Smooth muscle cell (in vitro differentiated cells): Measurements from ENCODE around the gene MKX. TPM values are rescaled to one million over a fixed set of nuclear protein-coding genes. Genes with fewer than 3 reads are reported as not detected.

Source experiments
- DNase-seq: peaks from one replicate; lab custom pipeline; 2025; ENCODE audit not compliant: unreplicated experiment; lab: John Stamatoyannopoulos, UW
- H2AFZ ChIP-seq: fragments of 200-600 bp; sonication (generic); 2 replicates; pipeline ENCODE4 v1.6.0; 2016; ENCODE audit warnings: antibody characterized with exemption, low read depth, mild to moderate bottlenecking
- H3F3A ChIP-seq: fragments of 200-600 bp; sonication (generic); 2 replicates; pipeline ENCODE4 v1.6.0; 2017; ENCODE audit warnings: antibody characterized with exemption, low read depth
- H3K27ac ChIP-seq: fragments of 200-600 bp; sonication (generic); 2 replicates; pipeline ENCODE4 v1.5.1; 2016; ENCODE audit warnings: low read depth, mild to moderate bottlenecking
- H3K27me3 ChIP-seq: fragments of 200-600 bp; sonication (generic); 2 replicates; pipeline ENCODE4 v1.6.1; 2016; ENCODE audit warnings: low read depth, mild to moderate bottlenecking
- H3K36me3 ChIP-seq: fragments of 200-600 bp; sonication (generic); 2 replicates; pipeline ENCODE4 v1.5.1; 2016; ENCODE audit warnings: low read depth
- H3K4me1 ChIP-seq: fragments of 200-600 bp; sonication (generic); 2 replicates; pipeline ENCODE4 v1.5.1; 2016; ENCODE audit warnings: low read depth
- H3K4me2 ChIP-seq: fragments of 200-600 bp; sonication (generic); 2 replicates; pipeline ENCODE4 v1.6.0; 2016; ENCODE audit warnings: mild to moderate bottlenecking
- H3K4me3 ChIP-seq: fragments of 200-600 bp; sonication (generic); 2 replicates; pipeline ENCODE4 v1.5.1; 2016; ENCODE audit warnings: mild to moderate bottlenecking
- H3K79me2 ChIP-seq: fragments of 200-600 bp; sonication (generic); 2 replicates; pipeline ENCODE4 v1.6.0; 2016; ENCODE audit warnings: low read depth, mild to moderate bottlenecking
- H3K9ac ChIP-seq: fragments of 200-600 bp; sonication (generic); 2 replicates; pipeline ENCODE4 v1.6.0; 2016; ENCODE audit warnings: low read depth
- H3K9me3 ChIP-seq: fragments of 200-600 bp; sonication (generic); replicated peaks from 2 replicates; pipeline ENCODE4 v1.5.1; 2016; ENCODE audit warnings: low read depth
- H4K20me1 ChIP-seq: fragments of 200-600 bp; sonication (generic); 2 replicates; pipeline ENCODE4 v1.6.0; 2016; ENCODE audit warnings: low read depth
- CTCF ChIP-seq: fragments of 200-600 bp; sonication (generic); IDR thresholded peaks from 2 replicates; pipeline ENCODE4 v1.5.1; 2017; ENCODE audit warnings: borderline replicate concordance, mild to moderate bottlenecking, antibody characterized with exemption; ENCODE audit not compliant: insufficient read depth, poor library complexity, severe bottlenecking
- WGBS: methylation state at CpG from one replicate; pipeline ENCODE4 v1.1.7; 2016; ENCODE audit warnings: low lambda C conversion rate; 5-methylcytosine and 5-hydroxymethylcytosine counted together
- polyA plus RNA-seq: library from polyadenylated mRNA; unstranded; fragments of >200 nt; fragmentation: Nextera tagmentation; extraction: Ambion mirVana; gene quantifications from 2 replicates; pipeline ENCODE4 v1.2.1, GENCODE V29; 2016
- total RNA-seq: library from RNA; depleted of rRNA; stranded (reverse); fragments of >200 nt; gene quantifications from 2 replicates; pipeline ENCODE4 v1.2.3, GENCODE V29; 2014

Gene MKX
- total and polyA plus RNA-seq, 2 experiments from 2014 or later, result 0.04 TPM; not detected in 1

- Histone ChIP-seq H3K9ac (no peak overlapping the region), H3K4me3 (no peak overlapping the region), H3F3A (no peaks in the 10 kb centered on the region), H3K4me2 (no peak overlapping the region), H3K27me3 (no peaks in the 10 kb centered on the region), H3K36me3 (no peaks in the 10 kb centered on the region), H3K4me1 (no peaks in the 10 kb centered on the region), H3K9me3 (no peaks in the 10 kb centered on the region), H2AFZ (no peak overlapping the region), H4K20me1 (no peaks in the 10 kb centered on the region), H3K79me2 (no peaks in the 10 kb centered on the region), H3K27ac (no peak overlapping the region)
- WGBS, result 96% methylated on average over 1 of the region's 1 CpG
- no peak for DNase-seq
- no peak for TF ChIP-seq CTCF
These were observed 25.1 kb downstream of the MKX start for GRCh38 chr10:27720529-27720928.

GRCh38 chr10:27719052-27719451 lies 26.6 kb downstream of the MKX start:
- Histone ChIP-seq H3K4me3 (no peak overlapping the region), H3K4me1 (no peaks in the 10 kb centered on the region), H3F3A (no peaks in the 10 kb centered on the region), H2AFZ (no peak overlapping the region), H3K27me3 (no peaks in the 10 kb centered on the region), H3K36me3 (no peaks in the 10 kb centered on the region), H3K79me2 (no peaks in the 10 kb centered on the region), H4K20me1 (no peaks in the 10 kb centered on the region), H3K27ac (no peak overlapping the region), H3K9ac (no peak overlapping the region), H3K4me2 (no peak overlapping the region), H3K9me3 (no peaks in the 10 kb centered on the region)
- TF ChIP-seq CTCF, result no peak
- DNase-seq, result no peak
- 93% methylated on average over 3 of the region's 3 CpGs for WGBS

GRCh38 chr10:27717861-27718260 lies 27.8 kb downstream of the MKX start:
- no peak overlapping the region for H3K9ac ChIP-seq
- DNase-seq, result no peak
- no peak overlapping the region for H3K4me2 ChIP-seq
- H3K4me3 ChIP-seq, result no peak overlapping the region
- no peak overlapping the region for H3K27ac ChIP-seq
- 88% methylated on average over 3 of the region's 3 CpGs for WGBS
- no peaks in the 10 kb centered on the region for H3K27me3 ChIP-seq
- H3K79me2 ChIP-seq, result no peaks in the 10 kb centered on the region
- no peaks in the 10 kb centered on the region for H3K36me3 ChIP-seq
- no peaks in the 10 kb centered on the region for H3K4me1 ChIP-seq
- H3K9me3 ChIP-seq, result no peaks in the 10 kb centered on the region
- H3F3A ChIP-seq, result no peaks in the 10 kb centered on the region
- H4K20me1 ChIP-seq, result no peaks in the 10 kb centered on the region
- TF ChIP-seq CTCF, result no peak
- H2AFZ ChIP-seq, result no peak overlapping the region

- no peak overlapping the region for H3K4me2 ChIP-seq
- H3K79me2 ChIP-seq, result no peaks in the 10 kb centered on the region
- H3K27me3 ChIP-seq, result no peaks in the 10 kb centered on the region
- 88% methylated on average over 3 of the region's 3 CpGs for WGBS
- H3K4me1 ChIP-seq, result no peaks in the 10 kb centered on the region
- H4K20me1 ChIP-seq, result no peaks in the 10 kb centered on the region
- no peaks in the 10 kb centered on the region for H3K9me3 ChIP-seq
- no peak overlapping the region for H2AFZ ChIP-seq
- H3F3A ChIP-seq, result no peaks in the 10 kb centered on the region
- H3K36me3 ChIP-seq, result no peaks in the 10 kb centered on the region
- TF ChIP-seq CTCF, result no peak
- no peak overlapping the region for H3K9ac ChIP-seq
- H3K27ac ChIP-seq, result no peak overlapping the region
- H3K4me3 ChIP-seq, result no peak overlapping the region
- no peak for DNase-seq
These were observed 28.4 kb downstream of the MKX start for GRCh38 chr10:27717224-27717623.
